GM12801 (cell line): ENCODE results near the gene GPR161.

Source experiments
- TF ChIP-seq, protein P1 (sequence below): IDR thresholded peaks from one replicate; pipeline ENCODE4 v1.5.1; 2011; ENCODE audit warnings: control low read depth; ENCODE audit not compliant: insufficient read length; ENCODE audit errors: extremely low read depth

GPR161 gene

DNA sequence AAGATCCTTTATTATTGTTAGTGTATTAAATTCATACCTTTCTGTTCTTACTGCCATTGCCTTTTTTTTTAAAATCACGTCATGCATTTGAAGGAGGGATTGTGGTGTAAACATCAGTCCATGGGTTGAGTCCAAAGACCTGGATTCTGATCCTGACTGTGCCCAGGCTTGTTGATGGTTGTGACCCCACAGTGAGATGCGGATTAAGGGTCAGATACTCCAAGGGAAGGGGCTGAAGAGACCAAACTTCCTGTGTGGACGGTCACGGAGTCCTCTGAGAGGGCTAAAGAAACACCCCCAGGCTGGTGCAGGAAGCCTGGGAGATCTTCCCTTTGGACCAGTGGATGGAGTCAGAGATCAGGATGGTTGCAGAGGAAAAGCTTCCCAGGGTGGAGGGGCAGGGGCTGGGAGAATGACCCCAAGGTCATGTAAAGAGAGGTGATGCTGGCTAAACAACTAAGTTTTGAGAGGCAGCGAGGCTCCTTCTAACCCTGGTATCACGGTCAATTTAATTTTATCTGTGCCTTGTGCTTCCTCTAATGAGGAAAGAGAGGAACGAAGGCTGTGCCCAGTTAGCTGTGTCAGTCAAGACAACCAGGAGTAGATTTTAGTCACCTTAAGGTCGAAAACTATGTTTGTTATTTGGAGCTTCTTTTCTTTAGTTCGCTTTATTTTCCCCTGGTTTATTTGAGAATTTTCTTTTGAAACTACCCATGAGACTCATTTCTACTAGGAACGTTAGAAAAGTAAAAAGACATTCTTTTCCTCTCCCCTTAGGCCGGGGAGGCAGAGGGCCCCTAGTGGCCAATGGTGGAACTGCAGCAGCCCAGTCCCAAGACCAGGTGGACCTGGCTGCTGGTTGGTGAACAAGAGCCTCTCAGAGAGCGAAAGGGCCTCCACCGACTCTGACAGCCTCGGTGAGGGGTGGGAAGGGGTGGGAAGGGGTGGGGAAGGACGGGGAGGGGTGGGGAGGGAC lies 8.7 kb upstream of the GPR161 start:
- TF ChIP-seq, protein P1, sequence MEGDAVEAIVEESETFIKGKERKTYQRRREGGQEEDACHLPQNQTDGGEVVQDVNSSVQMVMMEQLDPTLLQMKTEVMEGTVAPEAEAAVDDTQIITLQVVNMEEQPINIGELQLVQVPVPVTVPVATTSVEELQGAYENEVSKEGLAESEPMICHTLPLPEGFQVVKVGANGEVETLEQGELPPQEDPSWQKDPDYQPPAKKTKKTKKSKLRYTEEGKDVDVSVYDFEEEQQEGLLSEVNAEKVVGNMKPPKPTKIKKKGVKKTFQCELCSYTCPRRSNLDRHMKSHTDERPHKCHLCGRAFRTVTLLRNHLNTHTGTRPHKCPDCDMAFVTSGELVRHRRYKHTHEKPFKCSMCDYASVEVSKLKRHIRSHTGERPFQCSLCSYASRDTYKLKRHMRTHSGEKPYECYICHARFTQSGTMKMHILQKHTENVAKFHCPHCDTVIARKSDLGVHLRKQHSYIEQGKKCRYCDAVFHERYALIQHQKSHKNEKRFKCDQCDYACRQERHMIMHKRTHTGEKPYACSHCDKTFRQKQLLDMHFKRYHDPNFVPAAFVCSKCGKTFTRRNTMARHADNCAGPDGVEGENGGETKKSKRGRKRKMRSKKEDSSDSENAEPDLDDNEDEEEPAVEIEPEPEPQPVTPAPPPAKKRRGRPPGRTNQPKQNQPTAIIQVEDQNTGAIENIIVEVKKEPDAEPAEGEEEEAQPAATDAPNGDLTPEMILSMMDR: peak; percentile 86

DNA sequence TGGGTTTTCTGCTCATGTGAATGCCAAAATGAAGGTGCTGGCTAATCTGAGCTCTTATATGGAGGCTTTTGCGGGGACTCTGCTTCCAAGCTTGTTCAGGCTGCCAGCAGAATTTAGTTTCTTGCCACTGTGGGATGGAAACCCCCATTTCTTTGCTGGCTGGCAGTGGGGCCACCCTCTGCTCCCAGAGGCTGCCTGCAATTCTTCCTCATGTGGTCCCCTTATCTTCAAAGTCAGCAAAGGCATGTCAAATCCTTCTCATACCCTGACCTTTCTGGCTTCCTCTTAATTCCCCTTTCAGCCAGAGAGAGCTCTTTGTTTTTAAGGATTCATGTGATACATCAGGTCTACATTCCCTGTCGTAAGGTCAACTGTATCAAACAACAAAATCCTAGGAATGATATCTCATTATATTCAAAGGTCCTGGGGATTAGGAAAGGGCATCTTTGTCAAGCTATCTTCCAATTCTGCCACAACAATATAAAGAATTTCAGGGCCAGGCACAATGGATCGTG lies 5.2 kb upstream of the GPR161 start:
- TF ChIP-seq, protein P1: no peak

DNA sequence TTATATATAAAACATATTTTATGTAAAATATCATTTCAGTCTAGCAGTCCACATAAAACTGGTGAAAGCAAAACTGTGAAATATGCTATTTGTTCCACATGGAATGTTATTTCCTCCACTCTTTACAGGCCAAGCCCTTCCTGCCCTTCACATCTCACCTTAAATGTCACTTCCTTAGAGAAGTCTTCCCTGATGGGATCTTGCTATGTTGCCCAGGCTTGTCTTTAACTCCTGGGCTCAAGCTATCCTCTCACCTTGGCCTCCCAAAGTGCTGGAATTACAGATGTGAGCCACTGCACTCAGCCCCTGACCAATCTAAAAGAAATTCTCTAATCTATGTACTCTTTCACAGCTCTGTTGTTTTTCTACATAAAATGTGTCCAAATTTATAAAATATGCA lies 2.3 kb upstream of the GPR161 start:
- TF ChIP-seq, protein P1: no peak

DNA sequence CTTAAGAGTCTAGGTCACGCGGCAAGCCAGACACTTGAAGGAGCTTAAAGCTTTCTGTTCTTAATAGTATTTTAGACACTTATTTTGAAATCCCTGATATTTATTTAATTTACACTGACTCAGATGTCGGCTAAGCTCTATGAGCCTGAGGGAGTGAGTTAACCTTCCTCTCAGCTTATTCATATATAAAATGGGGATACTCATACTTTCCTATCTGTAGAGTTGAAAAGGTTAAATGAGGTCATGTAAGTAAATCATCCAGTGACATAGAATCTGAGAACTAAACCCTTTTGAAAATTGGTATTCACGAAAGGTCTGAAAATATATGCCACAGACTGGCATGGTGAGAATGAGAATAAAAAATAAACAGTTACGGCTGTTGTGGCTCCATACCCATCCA lies 1.4 kb upstream of the GPR161 start:
- TF ChIP-seq, protein P1: no peak

DNA sequence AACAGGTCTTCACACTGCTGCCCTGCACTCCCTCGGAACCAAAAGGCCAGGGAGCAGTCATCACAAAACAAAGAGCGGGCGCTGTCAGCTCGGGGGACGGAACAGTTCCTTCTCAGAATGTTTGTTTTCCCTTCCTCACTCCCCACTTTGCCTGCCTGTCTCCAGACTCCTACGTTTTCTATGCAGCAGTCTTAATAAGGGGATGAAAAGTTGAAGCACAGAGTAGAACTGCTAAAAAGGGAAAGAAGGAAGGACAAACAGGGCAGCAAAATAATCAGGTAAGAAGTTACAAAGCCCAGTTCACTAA lies 738 bp upstream of the GPR161 start:
- TF ChIP-seq, protein P1: no peak

DNA sequence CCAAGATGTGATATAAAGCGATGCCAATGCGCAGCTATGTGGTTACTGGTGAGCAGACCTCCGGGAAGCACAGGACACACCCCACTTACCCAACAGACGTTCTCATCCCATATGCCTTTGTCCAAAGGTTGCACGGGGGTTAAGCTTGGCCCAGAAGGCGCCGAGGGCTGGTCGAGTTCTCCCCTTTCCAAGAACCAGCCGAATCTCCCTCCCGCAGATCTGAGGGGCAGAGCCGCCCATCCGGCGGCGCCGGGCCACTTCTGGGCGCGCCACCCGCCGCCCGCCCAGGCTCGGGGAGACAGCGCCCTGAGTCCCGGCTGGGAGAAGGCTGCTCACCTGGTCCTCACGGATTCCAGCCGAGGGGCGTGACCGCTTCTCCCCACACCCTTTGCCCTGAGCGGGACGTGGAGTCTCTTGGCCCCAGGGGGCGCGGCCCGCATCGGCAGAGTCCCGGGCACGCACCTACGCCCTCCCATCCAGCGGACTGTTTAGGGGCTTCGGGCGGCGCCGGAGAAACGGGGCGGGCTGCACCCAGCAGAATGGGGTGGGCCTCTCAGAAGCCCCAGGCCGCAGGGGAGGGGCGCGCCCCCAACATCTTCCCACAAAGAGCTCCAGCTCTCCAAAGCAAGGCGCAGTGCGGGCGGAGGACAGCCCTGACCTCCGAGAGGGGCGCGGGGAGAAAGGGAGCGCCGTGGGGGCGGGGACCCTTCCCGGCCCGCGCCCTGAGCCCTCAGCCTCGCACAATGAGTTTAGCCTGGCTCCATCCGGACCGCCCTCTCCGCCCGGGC lies 615 bp downstream of the GPR161 start:
- TF ChIP-seq, protein P1: no peak
